Smooth muscle cell (in vitro differentiated cells): ENCODE results near the gene MTPN. TPM values are rescaled to one million over a fixed set of nuclear protein-coding genes. Genes with fewer than 3 reads are reported as not detected.

Experiments used
- DNase-seq: peaks from one replicate; lab custom pipeline; 2025; ENCODE audit not compliant: unreplicated experiment; lab: John Stamatoyannopoulos, UW
- H2AFZ ChIP-seq: fragments of 200-600 bp; sonication (generic); 2 replicates; pipeline ENCODE4 v1.6.0; 2016; ENCODE audit warnings: antibody characterized with exemption, low read depth, mild to moderate bottlenecking
- H3F3A ChIP-seq: fragments of 200-600 bp; sonication (generic); 2 replicates; pipeline ENCODE4 v1.6.0; 2017; ENCODE audit warnings: antibody characterized with exemption, low read depth
- H3K27ac ChIP-seq: fragments of 200-600 bp; sonication (generic); 2 replicates; pipeline ENCODE4 v1.5.1; 2016; ENCODE audit warnings: low read depth, mild to moderate bottlenecking
- H3K27me3 ChIP-seq: fragments of 200-600 bp; sonication (generic); 2 replicates; pipeline ENCODE4 v1.6.1; 2016; ENCODE audit warnings: low read depth, mild to moderate bottlenecking
- H3K36me3 ChIP-seq: fragments of 200-600 bp; sonication (generic); 2 replicates; pipeline ENCODE4 v1.5.1; 2016; ENCODE audit warnings: low read depth
- H3K4me1 ChIP-seq: fragments of 200-600 bp; sonication (generic); 2 replicates; pipeline ENCODE4 v1.5.1; 2016; ENCODE audit warnings: low read depth
- H3K4me2 ChIP-seq: fragments of 200-600 bp; sonication (generic); 2 replicates; pipeline ENCODE4 v1.6.0; 2016; ENCODE audit warnings: mild to moderate bottlenecking
- H3K4me3 ChIP-seq: fragments of 200-600 bp; sonication (generic); 2 replicates; pipeline ENCODE4 v1.5.1; 2016; ENCODE audit warnings: mild to moderate bottlenecking
- H3K79me2 ChIP-seq: fragments of 200-600 bp; sonication (generic); 2 replicates; pipeline ENCODE4 v1.6.0; 2016; ENCODE audit warnings: low read depth, mild to moderate bottlenecking
- H3K9ac ChIP-seq: fragments of 200-600 bp; sonication (generic); 2 replicates; pipeline ENCODE4 v1.6.0; 2016; ENCODE audit warnings: low read depth
- H3K9me3 ChIP-seq: fragments of 200-600 bp; sonication (generic); replicated peaks from 2 replicates; pipeline ENCODE4 v1.5.1; 2016; ENCODE audit warnings: low read depth
- H4K20me1 ChIP-seq: fragments of 200-600 bp; sonication (generic); 2 replicates; pipeline ENCODE4 v1.6.0; 2016; ENCODE audit warnings: low read depth
- WGBS: methylation state at CpG from one replicate; pipeline ENCODE4 v1.1.7; 2016; ENCODE audit warnings: low lambda C conversion rate; 5-methylcytosine and 5-hydroxymethylcytosine counted together
- polyA plus RNA-seq: library from polyadenylated mRNA; unstranded; fragments of >200 nt; fragmentation: Nextera tagmentation; extraction: Ambion mirVana; gene quantifications from 2 replicates; pipeline ENCODE4 v1.2.1, GENCODE V29; 2016
- total RNA-seq: library from RNA; depleted of rRNA; stranded (reverse); fragments of >200 nt; gene quantifications from 2 replicates; pipeline ENCODE4 v1.2.3, GENCODE V29; 2014
- TF ChIP-seq, protein P1 (sequence below): fragments of 200-600 bp; sonication (generic); IDR thresholded peaks from 2 replicates; pipeline ENCODE4 v1.5.1; 2017; ENCODE audit warnings: borderline replicate concordance, mild to moderate bottlenecking, antibody characterized with exemption; ENCODE audit not compliant: insufficient read depth, poor library complexity, severe bottlenecking

Gene MTPN
- total and polyA plus RNA-seq, 2 experiments from 2014 or later, result 36.4 to 138 TPM

DNA sequence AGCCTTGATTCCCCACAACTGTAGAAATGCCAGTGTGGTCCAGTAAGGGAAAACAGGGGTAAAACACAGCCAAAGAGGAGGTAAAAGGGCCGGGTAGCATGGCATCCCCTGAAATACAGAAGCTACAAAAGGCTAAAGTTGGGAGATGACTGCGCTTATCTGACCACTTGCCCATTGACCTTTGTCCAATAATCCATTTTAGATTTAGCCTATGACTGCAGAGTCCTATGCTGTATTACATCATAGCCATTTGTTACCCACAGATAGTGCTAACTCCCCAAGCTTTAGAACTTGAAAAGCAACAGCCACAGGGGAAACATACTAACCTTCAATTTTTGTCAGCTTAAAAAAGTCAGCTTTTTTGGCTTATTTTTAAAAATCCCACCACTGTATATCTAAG, 26.2 kb downstream of the MTPN start:
- TF ChIP-seq, protein P1, sequence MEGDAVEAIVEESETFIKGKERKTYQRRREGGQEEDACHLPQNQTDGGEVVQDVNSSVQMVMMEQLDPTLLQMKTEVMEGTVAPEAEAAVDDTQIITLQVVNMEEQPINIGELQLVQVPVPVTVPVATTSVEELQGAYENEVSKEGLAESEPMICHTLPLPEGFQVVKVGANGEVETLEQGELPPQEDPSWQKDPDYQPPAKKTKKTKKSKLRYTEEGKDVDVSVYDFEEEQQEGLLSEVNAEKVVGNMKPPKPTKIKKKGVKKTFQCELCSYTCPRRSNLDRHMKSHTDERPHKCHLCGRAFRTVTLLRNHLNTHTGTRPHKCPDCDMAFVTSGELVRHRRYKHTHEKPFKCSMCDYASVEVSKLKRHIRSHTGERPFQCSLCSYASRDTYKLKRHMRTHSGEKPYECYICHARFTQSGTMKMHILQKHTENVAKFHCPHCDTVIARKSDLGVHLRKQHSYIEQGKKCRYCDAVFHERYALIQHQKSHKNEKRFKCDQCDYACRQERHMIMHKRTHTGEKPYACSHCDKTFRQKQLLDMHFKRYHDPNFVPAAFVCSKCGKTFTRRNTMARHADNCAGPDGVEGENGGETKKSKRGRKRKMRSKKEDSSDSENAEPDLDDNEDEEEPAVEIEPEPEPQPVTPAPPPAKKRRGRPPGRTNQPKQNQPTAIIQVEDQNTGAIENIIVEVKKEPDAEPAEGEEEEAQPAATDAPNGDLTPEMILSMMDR, result no peak
- H3K27ac ChIP-seq, result no peak overlapping the region
- no peak overlapping the region for H3K4me3 ChIP-seq
- H3K4me1 ChIP-seq, result no peaks in the 10 kb centered on the region
- H3K27me3 ChIP-seq, result no peaks in the 10 kb centered on the region
- no peaks in the 10 kb centered on the region for H3F3A ChIP-seq
- no peak overlapping the region for H2AFZ ChIP-seq
- 100% methylated on average over 2 of the region's 2 CpGs for WGBS
- peaks cover 93% of the 10 kb centered on the region for H4K20me1 ChIP-seq
- H3K36me3 ChIP-seq, result peaks cover 16% of the 10 kb centered on the region
- H3K79me2 ChIP-seq, result peaks cover 87% of the 10 kb centered on the region
- no peaks in the 10 kb centered on the region for H3K9me3 ChIP-seq
- no peak overlapping the region for H3K4me2 ChIP-seq
- DNase-seq, result no peak
- no peak overlapping the region for H3K9ac ChIP-seq

DNA sequence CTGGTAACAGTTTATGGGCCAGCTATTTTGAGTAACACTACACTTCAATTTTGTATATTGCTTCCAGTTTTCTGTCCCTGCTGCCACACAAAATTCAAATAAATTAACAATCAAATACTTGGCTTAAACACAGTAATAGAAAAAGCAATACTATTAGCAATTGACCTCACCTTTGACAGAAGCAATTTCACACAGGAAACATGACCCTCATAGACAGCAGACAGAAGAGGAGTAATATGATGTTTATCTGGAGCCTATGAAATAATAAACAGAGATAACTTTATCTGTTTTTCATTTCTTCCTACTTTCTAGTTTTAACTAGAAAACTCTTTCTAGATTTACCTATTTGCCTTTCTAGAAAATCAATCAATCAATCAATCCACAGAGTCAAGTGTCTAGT, 26.7 kb downstream of the MTPN start:
- no peaks in the 10 kb centered on the region for H3K9me3 ChIP-seq
- H3F3A ChIP-seq, result no peaks in the 10 kb centered on the region
- DNase-seq, result no peak
- peaks cover 94% of the 10 kb centered on the region for H4K20me1 ChIP-seq
- no peak overlapping the region for H3K9ac ChIP-seq
- TF ChIP-seq, protein P1, result no peak
- peaks cover 87% of the 10 kb centered on the region for H3K79me2 ChIP-seq
- H3K4me3 ChIP-seq, result no peak overlapping the region
- H3K27me3 ChIP-seq, result no peaks in the 10 kb centered on the region
- peaks cover 16% of the 10 kb centered on the region for H3K36me3 ChIP-seq
- H3K4me2 ChIP-seq, result no peak overlapping the region
- H3K27ac ChIP-seq, result no peak overlapping the region
- no peak overlapping the region for H2AFZ ChIP-seq
- no peaks in the 10 kb centered on the region for H3K4me1 ChIP-seq

DNA sequence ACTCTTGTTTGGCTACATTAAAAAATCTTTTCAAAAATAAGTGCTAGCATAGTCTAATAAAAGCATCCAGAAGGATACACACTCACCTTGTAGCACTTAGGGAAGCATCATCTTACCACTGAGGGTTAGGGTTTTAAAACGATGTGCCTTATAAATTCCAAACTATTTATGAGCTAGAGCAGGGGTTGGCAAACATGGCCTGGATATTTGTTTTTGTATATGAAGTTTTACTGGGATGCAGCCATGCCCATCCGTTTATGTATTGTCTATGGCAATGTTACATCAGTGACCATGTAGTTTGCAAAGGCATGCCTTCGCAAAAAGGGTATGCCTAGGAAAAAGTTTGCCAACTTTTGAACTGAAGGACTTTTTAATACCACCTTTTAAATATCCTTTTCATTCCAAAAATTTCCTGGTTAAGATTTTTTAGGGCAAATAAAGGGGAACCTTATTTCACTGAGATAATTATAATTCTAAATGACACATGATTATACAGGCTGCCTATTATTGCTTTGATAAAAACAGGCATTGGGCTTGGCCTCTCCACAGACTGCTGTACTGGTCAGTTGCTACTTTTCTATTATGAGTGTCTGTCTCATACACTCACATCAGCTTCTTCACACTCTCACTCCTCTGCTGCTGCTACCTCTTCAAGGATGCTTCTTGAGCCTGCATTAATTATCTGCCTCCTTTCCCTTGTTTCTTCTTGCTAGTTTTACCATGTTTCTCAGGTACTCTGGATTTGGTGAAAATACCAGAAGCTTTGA, 30.7 kb downstream of the MTPN start:
- no peak for DNase-seq
- Histone ChIP-seq H3K4me3 (no peak overlapping the region), H2AFZ (no peak overlapping the region), H3K4me2 (no peak overlapping the region), H3K4me1 (no peaks in the 10 kb centered on the region), H4K20me1 (peaks cover 85% of the 10 kb centered on the region), H3K27me3 (no peaks in the 10 kb centered on the region), H3K9me3 (no peaks in the 10 kb centered on the region), H3K9ac (no peak overlapping the region), H3K27ac (no peak overlapping the region), H3F3A (no peaks in the 10 kb centered on the region), H3K79me2 (peaks cover 84% of the 10 kb centered on the region), H3K36me3 (peaks cover 16% of the 10 kb centered on the region)
- TF ChIP-seq, protein P1, result no peak
- WGBS, result 89% methylated on average over 3 of the region's 3 CpGs

DNA sequence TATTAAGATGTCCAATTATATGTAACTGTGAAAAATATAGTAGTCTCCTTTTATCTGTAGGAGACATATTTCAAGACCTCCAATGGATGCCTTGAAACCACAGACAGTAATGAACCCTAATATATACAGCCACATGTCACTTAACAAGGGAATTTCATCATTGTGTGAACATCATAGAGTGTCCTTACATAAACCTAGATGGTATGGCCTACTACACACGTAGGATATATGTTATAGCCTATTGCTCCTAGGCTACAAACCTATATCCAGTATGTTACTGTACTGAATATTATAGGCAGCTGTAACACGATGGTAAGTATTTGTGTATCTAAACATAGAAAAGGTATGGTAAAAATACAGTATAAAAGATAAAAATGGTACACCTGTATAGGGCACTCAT, 32.4 kb downstream of the MTPN start:
- no peak overlapping the region for H3K9ac ChIP-seq
- H3K27me3 ChIP-seq, result no peaks in the 10 kb centered on the region
- DNase-seq, result no peak
- H4K20me1 ChIP-seq, result peaks cover 71% of the 10 kb centered on the region
- H3K36me3 ChIP-seq, result peaks cover 7% of the 10 kb centered on the region
- no peak overlapping the region for H3K27ac ChIP-seq
- no peak overlapping the region for H3K4me2 ChIP-seq
- H3K79me2 ChIP-seq, result peaks cover 90% of the 10 kb centered on the region
- H2AFZ ChIP-seq, result no peak overlapping the region
- no peaks in the 10 kb centered on the region for H3K9me3 ChIP-seq
- H3K4me3 ChIP-seq, result no peak overlapping the region
- WGBS, result 100% methylated on average over 2 of the region's 2 CpGs
- TF ChIP-seq, protein P1, result no peak
- no peaks in the 10 kb centered on the region for H3F3A ChIP-seq
- H3K4me1 ChIP-seq, result no peaks in the 10 kb centered on the region
